GM06990 (cell line): ENCODE measurements around the gene GRK5.

ENCODE experiments used
- DNase-seq: peaks from one replicate; pipeline ENCODE4 v3.0.0-alpha.2; 2011; ENCODE audit not compliant: insufficient read length; ENCODE audit errors: extremely low read depth
- H3K27me3 ChIP-seq: replicated peaks from 2 replicates; pipeline ENCODE4 v1.6.0; 2011; ENCODE audit warnings: low read length; ENCODE audit not compliant: control insufficient read depth, insufficient read depth
- H3K36me3 ChIP-seq: 2 replicates; pipeline ENCODE4 v1.5.1; 2011; ENCODE audit warnings: low read length; ENCODE audit not compliant: control insufficient read depth, insufficient read depth
- H3K4me3 ChIP-seq: replicated peaks from 2 replicates; pipeline ENCODE4 v1.5.1; 2011; ENCODE audit warnings: low read depth, mild to moderate bottlenecking, control low read depth, low read length
- TF ChIP-seq, protein P1 (sequence below): IDR thresholded peaks from 2 replicates; pipeline ENCODE4 v1.5.1; 2011; ENCODE audit warnings: low read length, control low read depth, mild to moderate bottlenecking, inconsistent platforms; ENCODE audit not compliant: insufficient read depth, poor library complexity, severe bottlenecking

The GRK5 gene

DNA sequence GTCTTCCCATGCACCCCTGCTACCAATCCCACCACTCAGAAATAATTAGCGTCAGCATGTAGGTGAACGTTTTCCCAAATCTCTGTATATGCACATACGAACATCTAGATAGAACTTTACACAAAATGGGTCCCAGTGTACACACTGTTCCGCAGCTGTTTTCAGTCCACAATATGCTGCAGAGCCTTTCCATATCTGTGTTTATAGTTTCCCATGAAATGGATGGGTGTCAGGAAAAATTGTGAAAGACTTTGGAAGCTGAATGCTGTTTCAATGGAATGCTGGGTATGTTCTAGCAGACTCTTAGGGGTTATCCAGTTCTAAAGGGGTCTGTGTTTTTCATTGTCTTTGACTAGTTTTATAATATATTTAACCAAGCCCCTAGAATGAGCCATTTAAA lies 13.8 kb downstream of the GRK5 start:
- H3K4me3 ChIP-seq = no peak overlapping the region
- no peaks in the 10 kb centered on the region for H3K36me3 ChIP-seq
- TF ChIP-seq, protein P1, sequence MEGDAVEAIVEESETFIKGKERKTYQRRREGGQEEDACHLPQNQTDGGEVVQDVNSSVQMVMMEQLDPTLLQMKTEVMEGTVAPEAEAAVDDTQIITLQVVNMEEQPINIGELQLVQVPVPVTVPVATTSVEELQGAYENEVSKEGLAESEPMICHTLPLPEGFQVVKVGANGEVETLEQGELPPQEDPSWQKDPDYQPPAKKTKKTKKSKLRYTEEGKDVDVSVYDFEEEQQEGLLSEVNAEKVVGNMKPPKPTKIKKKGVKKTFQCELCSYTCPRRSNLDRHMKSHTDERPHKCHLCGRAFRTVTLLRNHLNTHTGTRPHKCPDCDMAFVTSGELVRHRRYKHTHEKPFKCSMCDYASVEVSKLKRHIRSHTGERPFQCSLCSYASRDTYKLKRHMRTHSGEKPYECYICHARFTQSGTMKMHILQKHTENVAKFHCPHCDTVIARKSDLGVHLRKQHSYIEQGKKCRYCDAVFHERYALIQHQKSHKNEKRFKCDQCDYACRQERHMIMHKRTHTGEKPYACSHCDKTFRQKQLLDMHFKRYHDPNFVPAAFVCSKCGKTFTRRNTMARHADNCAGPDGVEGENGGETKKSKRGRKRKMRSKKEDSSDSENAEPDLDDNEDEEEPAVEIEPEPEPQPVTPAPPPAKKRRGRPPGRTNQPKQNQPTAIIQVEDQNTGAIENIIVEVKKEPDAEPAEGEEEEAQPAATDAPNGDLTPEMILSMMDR = no peak
- no peak for DNase-seq
- H3K27me3 ChIP-seq = no peaks in the 10 kb centered on the region

GRCh38 chr10:119221666-119222065 lies 14.3 kb downstream of the GRK5 start:
- no peak overlapping the region for H3K4me3 ChIP-seq
- TF ChIP-seq, protein P1 = no peak
- H3K36me3 ChIP-seq = no peaks in the 10 kb centered on the region
- DNase-seq = no peak
- no peaks in the 10 kb centered on the region for H3K27me3 ChIP-seq

DNA sequence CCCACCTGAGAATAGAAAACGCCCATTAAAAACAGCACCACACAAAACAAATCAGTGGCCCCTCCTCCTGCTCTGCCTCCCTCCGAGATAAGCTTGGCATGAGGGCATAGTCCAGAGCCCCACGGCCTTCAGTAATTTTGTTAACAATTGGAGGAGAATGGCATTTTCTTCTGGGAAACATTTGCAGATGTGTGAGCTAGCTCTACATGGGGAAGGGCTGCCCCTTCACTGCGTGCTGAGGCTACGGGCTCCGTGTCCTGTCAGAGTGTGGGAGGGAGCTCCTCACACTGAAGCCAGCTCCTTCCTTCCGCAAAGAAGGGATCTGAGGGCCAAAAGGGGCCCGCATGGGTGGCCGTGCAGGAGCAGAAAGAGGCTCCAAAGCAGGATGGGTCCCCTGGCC lies 15.2 kb downstream of the GRK5 start:
- Histone ChIP-seq H3K27me3 (no peaks in the 10 kb centered on the region), H3K4me3 (no peak overlapping the region), H3K36me3 (no peaks in the 10 kb centered on the region)
- TF ChIP-seq, protein P1 = no peak
- DNase-seq = no peak

- Histone ChIP-seq H3K36me3 (no peaks in the 10 kb centered on the region), H3K27me3 (no peaks in the 10 kb centered on the region), H3K4me3 (no peak overlapping the region)
- TF ChIP-seq, protein P1 = no peak
- no peak for DNase-seq
Observed at GRCh38 chr10:119222966-119223386, 15.6 kb downstream of the GRK5 start.

DNA sequence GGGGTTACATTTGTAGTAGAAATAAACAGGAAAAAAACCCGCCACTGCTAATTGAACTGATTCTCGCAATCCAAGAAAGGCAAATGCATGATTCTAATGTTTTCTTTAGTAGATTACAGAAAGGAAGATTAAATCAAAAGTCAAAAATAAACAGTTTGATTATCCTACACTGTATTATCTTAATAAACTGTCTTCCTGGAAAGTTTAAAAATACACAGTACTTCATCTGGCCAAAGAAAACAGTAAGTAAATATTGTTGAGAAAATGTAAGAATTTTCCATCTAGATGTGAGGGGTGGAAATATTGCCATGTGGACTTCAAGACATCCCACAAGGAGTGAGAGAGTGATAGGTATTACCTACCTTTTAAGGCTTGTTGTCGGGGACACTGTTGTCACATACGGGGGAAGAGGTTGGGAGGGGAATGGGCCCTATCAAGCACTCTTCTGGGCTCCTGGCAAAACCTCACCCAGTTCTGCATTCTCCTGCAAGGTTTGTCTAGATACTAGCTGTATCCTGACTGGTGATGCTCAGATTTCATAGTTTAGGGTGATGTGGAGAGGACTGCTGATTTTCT lies 17.8 kb downstream of the GRK5 start:
- H3K27me3 ChIP-seq = no peaks in the 10 kb centered on the region
- no peak overlapping the region for H3K4me3 ChIP-seq
- no peaks in the 10 kb centered on the region for H3K36me3 ChIP-seq
- TF ChIP-seq, protein P1 = no peak
- no peak for DNase-seq

DNA sequence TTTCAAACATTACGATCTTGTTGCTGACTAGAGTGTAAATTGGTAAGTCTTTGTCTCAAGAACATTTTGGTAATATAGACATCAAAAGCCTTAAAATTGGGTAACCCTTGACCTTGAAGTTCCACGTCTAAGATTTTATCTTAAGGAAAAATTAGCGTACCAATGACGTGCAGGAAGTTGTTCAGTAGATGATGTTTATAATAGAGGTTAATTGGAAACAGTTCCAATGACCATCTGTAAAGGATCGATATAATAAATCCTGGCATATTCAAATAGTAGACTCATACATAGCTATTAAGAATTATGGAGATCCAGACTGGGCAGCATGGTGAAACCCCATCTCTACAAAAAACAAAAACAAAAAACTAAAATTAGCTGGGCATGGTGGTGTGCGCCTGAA lies 20.5 kb downstream of the GRK5 start:
- no peak for DNase-seq
- Histone ChIP-seq H3K27me3 (no peaks in the 10 kb centered on the region), H3K36me3 (no peaks in the 10 kb centered on the region), H3K4me3 (no peak overlapping the region)
- TF ChIP-seq, protein P1 = no peak
